ENCODE data around the gene TSSC4.
A peak's percentile ranks its signal among the peaks of the same experiment; 100 is the strongest.

The TSSC4 gene

DNA sequence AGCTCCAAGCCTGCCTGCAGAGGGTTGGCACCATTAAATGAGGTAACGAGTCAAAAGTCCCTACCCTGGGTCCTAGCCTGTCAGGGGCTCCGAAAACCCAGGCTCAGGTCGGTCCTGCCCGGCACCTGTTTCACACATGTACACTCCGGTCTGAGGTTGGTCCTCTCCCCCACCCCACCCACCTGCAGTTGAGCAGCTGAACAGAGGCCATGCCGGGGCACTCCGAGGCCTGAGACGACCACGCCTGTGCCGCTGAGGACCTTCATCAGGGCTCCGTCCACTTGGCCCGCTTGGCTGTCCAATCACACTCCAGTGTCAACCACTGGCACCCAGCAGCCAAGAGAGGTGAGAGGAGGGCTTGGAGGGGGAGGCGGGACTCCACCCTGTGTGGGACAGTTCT, 1.6 kb downstream of the TSSC4 start:
- DNase-seq, result no peak

DNA sequence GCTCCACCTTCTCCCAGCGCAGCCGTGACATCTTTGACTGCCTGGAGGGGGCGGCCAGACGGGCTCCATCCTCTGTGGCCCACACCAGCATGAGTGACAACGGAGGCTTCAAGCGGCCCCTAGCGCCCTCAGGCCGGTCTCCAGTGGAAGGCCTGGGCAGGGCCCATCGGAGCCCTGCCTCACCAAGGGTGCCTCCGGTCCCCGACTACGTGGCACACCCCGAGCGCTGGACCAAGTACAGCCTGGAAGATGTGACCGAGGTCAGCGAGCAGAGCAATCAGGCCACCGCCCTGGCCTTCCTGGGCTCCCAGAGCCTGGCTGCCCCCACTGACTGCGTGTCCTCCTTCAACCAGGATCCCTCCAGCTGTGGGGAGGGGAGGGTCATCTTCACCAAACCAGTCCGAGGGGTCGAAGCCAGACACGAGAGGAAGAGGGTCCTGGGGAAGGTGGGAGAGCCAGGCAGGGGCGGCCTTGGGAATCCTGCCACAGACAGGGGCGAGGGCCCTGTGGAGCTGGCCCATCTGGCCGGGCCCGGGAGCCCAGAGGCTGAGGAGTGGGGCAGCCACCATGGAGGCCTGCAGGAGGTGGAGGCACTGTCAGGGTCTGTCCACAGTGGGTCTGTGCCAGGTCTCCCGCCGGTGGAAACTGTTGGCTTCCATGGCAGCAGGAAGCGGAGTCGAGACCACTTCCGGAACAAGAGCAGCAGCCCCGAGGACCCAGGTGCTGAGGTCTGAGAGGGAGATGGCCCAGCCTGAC, 2.5 kb downstream of the TSSC4 start:
- DNase-seq, result no peak

DNA sequence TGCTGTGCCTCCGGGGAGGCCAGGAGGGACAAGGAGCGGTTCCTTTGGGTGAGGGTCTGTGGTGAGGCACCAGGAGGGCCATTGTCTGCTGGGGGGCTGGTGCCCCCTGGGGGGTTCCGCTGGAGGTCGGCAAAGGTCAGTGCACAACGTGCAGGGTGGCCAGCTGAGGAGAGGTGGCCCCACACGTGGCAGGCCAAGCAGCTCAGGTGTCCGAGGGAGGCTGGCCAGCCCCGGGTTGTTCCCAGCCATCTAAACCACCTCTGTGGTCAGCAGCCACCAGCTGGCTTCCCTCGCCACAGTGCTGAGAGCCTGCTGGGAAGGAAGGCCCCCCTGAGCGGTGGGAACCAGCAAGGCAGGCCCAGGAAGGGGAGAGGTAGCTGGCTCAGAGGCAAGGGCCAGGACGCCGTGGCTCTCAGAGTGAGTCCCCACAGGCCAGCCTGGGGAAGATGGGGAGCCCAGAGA, 4.2 kb downstream of the TSSC4 start:
- DNase-seq, result no peak

DNA sequence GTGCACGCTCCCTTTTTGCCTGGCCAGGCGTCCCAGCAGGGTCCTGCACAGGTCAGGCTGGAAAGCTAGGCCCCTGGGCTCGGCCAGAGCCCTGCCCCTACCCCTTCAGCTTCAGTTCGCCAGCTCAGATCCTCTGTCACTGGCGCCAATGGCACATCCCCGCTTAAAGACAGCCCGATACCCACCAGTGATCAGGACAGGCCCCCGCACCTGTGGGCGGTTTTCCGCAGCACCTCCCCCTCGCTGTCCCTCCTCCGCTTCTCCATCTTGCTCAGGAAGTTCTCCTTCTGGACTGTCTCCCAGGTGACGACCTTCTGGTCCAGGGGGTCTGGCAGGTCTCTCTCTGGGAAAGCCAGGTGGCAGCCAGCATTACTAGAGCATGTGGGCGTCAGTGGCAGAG, 5.9 kb downstream of the TSSC4 start:
- DNase-seq, result no peak

DNA sequence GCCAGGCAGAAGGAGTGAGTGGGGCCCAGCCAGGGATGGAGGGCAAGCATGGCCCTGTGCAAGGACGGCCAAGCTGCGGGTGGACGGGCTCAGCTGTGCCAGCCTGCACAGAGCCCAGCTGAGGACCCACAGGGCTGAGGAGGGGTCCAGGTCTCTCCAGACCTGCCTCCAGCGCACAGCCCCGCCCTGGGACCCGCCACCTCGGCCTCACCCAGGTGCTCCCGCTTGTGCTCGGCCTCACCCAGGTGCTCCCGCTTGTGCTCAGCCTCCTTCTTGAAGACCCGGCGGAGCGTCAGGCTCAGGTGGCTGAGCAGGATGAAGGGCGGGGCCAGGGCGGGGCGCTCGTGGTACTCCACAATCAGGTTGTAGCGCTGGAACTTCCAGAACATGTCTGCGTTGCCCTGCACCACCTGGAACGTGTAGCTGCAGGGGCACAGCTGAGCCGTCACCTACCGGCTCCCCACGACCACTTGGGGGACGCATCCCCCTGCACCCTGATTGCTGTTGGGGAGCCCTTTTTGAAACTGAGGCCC, 6.4 kb downstream of the TSSC4 start:
- no peak for DNase-seq

DNA sequence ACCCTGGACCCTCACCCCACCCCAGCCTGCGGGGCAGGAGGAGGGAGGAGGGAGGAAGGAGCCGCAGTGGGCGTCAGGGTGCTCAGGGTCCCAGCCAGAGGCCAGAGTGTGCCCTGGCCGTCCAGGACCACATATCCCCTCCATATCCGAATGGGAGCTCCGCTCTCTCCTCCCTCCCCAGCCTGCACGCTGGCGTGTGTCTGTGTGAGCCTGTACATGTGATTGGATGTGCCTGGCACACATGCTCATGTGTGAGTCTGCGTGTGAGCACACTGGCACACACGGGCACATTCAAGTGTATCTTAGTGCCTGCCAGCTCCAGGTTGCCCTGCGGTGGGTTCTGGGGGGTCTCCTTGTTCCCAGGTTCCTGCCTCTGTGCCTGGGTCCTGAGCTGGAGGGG, 8.1 kb downstream of the TSSC4 start:
- DNase-seq, result no peak

DNA sequence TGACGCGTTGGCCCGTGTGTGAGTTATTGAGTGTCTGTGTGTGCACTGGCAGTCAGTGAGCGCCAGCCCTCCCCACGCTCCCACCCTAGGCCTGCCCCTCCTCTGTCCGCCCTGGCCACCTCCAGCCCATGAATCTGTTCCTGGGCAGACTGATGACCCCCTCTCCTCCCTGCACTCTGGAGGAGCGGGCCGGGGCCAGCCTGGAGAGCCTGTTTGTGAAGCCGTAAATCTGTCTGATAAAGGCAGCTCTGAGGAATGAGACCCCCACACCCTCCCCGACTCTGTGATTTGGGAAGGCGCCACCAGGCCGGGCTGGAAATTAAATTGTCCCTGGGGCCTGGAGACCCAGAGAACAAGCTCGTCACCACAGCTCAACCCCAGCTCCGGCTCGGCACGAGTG, 8.6 kb downstream of the TSSC4 start:
- no peak for DNase-seq

DNA sequence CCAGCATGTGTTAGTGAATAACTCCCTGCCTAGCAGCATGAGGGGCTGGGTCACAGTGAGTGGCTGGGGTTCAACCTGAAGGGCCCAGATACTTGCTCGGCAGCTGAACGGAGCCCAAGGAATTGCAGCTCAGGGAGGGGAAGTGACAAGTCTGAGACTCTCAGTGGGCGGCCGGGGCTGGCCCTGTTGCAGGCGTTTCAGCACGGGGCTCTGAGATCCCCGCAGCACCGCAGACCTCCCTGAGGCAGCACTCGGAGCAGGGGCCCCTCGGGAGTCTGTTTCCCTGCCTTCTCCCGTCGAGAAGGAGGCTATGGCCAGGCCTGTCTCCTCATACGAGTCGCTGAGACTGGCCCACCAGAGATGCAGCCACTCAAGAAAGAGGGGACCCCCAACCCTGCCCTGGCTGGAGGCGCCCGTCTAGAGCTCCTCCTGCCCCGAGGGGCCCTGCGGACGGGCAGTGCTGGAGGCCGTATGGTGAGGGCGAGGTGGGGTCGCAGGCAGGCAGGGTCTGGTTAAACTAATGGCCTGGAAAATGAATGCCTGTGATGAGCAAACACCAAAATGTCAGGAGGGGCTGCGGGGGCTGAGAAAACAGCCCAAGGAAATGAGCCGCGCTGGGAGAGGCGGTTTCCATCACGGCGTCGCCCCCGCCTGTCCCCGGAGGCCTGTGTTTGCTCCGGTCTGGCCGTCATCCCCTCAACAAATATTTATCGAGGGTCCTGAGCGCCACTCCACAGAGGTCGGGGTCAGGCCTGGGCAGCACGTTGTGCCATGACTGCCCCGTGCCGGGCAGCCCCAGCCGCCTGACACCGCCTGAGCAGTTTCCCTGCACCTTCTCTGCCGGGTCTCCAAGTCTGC, 9.3 kb downstream of the TSSC4 start:
- no peak for DNase-seq

DNA sequence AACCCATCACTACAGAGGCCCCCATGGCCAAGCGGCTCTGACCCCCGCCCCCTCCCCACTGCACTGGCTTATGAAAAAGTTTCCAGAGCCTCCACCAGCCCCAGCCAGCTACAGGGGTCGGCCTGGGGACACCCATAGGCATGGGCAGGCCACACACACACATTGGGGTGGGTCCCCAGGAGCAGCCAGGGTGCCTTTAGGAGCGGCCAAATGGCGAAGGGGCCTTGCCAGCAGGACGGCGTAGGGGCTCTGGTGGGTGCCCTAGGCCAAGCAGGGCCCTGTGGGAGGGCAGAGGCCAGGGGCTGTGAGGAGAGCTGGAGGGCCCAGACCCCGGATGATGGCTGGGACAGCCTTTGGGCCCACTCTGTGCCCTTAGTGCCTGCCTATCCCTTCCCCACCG, 10.1 kb downstream of the TSSC4 start:
- DNase-seq, result no peak

DNA sequence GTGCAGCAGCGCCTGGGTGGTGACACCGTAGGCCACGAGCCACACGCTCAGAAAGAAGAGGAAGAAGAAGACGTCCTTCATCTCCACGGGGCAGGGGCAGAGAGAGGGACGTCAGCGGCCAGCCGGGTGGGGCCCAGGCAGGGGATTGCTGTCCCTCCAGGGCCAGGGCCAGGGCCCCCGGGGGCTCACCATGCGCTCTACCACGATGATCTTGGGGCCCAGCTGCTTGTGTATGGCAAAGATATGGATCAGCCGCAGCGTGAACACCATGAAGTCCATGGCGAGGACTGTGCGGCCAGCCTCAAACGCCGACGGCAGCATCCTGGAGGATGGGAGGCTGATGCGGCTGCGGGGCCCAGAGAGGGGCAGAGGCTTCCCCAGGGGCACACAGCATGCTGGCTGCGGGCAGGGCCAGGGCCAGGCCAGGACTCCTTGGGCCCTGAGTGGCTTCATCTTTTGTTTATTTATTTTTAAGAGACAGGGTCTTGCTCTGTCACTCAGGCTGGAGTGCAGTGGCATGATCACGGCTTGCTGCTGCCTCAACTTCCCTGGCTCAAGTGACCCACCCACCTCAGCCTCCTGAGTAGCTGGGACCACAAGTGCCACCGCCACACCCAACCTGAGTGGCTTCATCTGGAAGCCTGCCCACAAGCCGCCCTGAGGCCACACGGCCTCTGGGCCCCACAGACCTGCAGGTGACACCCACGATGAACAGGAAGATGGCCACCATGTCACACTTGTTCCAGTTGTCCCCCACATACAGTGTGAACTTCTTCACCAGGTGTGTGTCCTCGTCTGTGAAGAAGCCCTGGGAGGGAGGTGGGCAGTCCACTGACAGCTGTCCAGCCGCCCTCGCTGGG, 11.1 kb downstream of the TSSC4 start:
- no peak for DNase-seq

DNA sequence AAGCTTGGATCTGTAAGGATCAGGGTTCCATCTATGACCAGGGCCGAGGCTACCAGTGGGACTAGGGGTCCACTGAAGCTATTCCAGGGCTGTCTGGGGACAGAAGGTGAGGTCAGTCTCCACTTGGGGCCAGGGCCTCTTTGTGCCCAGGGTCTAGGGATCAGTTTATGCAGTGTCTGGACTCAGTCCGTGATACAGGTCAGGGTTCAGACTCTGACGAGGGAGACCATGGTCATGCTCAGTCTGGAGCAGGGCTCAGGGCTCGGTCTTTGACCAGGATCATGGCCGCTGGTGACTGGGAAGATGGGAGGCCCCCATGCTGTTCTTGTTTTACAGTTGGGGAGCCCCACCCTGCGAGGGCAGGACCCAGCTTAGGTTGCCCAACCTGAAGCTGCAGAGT, 11.8 kb downstream of the TSSC4 start:
- DNase-seq, result no peak

DNA sequence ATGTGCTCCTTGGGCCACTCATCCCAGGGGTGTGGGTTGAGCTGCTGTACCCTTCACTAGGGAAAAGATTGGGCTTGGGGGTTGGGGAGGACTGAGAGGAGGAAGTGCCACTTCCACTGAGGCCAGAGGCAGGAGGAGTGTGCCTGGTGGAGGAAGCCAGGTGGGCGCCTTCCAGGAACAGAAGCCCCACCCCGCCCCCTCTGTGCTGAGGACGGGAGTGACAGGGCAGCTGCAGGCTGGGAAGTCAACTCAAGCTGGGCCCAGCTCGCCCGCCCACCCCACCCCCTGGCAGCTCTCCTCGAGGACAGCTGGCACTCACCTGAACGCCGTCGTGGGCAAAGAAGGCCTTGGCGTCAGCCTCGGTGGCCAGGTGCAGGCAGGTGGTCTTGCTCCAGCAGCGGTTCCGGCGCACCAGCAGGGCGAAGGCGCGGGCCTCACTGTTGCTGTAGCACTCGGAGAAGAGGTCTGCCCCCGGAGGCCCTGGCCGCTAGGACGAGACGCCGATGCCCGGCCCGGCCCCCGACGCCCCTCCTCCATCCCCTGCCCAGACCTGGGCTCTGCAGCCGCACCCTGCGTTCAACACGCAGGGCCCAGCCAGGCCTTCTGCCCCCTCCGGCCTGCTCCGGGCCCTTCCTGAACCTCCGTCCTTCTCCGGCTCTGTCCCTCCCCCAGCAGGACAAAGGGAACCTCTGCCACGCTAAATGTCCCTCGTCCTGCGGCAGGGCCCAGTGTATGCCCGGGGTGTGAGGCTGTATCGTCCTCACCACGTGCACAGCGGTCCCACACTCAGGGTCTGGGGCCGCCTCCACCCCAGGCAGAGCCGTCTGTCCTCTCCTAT, 13.4 kb downstream of the TSSC4 start:
- no peak for DNase-seq

DNA sequence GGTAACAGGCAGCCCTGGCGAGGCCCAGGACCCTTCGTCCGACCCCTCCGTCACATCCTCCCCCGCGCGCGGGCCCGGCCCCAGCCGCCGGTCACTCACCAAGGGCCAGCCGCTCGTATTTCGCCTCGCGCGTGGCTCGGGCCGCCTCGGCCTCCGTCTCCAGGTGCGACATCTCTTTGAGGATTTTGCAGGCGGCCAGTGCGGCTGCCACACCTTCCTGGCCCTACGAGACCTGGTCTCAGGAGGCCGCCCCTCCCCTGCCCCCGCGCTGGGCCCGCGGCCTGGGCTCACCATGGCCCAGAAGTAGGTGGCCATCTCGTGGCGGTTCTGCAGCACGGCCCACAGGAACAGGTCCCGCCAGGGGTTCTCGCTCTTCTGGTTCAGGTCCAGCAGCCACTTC, 14.1 kb downstream of the TSSC4 start:
- no peak for DNase-seq

DNA sequence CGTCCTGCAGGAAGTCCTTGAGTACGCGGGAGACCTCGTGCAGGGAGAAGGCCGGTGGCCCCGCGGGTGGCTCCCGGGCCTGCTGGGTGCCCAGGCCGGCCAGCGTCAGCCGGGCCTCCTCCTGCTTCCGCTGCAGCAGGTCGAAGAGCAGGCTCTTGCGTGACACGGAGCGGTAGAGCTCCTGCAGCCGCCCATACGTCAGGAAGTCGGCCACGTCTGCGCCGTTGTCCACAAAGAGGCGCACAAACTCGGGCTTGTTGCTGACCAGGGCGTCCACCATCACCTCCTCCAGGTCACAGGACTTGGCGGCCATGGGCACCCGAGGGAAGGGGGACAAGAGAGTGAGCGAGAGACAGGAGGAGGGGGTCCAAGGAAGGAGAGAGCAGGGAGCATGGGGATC, 14.6 kb downstream of the TSSC4 start:
- no peak for DNase-seq

DNA sequence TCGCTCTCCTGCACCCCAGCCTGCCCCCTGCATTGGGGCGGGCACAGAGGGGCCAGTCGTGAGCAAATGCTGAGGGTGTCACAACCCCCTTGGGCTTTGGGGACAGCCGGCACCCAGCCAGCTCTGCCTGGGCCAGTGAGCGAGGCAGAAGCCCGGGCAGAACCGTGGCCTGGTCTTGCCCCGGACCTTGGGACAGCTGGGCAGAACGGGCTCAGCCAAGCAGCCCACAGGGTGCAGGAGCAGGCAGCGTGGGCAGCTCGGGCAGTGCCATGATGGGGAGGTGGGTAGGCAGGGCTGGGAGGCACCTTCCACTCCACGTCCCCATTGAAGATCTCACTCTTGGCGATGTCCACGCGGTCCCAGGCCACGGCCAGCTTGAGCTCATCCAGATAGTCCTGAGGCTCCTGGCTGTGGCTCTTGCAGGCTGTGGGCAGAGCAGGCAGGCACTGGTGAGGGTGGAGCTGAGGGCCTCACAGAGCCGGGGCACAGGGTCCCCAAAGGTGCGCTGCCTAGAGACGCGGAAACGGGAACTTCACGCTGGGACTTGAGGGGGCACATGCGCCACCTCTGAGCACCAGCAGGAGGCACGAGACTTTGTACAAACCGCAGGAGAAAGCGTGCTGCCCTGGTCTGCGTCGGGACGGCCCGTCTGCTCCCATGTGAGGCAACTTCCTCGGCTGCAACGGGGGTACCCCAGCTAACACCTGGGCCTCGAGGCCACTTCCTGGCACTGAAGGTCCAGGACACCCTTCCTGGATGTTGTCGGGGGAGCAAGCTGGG, 15.2 kb downstream of the TSSC4 start:
- no peak for DNase-seq

DNA sequence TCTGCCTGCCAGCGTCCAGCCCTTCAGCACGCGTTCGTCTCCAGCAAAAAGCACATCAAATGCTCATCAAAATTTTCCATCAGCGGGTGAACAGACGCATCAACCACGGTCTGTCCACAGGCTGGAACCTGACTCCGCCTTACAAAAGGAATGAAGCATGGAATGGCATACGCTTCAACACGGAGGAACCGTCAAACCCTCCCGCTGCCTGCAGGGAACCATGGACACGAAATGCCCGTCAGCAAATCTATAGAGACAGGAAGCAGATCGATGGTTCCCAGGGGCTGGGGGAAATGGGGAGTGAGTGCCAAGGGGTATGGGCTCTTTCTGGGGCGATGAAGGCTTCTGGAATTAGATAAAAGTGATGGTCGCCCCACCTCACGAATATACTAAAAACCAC, 16.2 kb downstream of the TSSC4 start:
- no peak for DNase-seq

DNA sequence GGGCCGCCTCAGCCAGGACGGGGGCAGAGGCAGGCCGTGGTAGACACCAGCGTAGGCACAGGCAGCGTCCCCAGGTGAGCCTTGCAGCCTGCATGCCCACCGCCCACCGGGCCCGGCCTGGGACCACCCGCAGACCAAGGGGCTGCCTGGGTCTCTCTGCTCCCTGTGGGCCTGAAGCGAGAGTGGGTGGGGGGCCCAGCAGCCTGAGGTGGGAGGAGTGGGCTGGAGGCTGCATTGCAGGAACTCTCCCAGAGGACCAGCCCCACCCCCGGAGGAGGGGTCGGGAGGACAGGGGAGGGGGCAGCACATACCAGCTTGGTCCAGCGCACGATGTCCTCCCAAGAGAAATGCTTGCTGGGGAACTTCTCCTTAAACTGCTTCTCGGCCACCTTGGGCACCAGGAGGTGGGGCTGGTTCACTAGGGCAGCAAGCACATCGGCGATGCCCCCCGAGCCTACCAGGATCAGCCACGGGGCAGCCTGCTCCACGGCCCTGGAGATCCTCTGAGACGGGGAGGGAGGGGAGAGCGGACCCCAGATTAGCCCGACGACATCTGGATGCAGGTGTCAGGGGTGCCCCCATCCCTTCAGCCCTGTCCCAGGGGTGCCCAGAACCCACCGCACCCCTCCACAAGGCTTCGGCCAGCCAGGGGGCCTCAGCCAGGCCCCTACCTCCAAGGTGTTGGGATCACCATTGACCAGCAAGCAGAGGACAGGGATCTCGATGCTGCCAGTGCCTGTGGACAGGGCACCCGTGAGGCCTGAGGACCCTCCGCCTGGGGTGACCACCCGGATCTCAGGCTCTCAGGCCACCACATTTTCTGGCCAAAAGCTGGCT, 17.5 kb downstream of the TSSC4 start:
- no peak for DNase-seq

DNA sequence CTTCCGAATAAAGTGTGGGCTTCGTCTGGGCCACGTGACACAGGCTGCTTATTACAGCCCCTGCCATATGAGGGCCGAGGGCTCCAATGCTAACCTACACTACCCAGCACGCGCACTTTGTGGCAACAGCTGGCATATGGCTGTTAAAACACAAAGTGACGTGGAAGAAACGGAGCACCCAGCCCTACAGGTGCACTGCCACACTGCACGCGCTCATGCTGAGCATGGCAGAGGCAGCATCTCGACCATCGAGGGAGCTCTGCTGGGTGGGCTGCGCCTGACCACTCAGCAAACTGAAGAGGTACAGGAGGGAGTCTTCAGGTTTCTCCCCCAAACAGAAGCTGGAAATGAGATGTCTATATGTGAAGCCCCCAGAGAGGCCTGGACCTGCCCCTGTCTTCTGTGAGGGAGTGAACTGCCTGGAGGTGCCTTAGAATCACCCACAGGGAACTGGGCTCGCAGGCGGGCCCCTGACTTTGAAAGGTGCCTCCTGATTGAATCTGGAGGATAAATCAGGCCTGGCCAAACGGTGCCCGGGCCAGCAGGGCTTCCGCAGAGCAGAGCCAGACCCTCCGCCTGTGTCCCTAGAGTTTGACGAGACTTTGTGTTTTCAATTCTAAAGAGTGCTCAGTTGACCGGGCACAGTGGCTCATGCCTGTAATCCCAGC, 18.3 kb downstream of the TSSC4 start:
- DNase-seq, result no peak

DNA sequence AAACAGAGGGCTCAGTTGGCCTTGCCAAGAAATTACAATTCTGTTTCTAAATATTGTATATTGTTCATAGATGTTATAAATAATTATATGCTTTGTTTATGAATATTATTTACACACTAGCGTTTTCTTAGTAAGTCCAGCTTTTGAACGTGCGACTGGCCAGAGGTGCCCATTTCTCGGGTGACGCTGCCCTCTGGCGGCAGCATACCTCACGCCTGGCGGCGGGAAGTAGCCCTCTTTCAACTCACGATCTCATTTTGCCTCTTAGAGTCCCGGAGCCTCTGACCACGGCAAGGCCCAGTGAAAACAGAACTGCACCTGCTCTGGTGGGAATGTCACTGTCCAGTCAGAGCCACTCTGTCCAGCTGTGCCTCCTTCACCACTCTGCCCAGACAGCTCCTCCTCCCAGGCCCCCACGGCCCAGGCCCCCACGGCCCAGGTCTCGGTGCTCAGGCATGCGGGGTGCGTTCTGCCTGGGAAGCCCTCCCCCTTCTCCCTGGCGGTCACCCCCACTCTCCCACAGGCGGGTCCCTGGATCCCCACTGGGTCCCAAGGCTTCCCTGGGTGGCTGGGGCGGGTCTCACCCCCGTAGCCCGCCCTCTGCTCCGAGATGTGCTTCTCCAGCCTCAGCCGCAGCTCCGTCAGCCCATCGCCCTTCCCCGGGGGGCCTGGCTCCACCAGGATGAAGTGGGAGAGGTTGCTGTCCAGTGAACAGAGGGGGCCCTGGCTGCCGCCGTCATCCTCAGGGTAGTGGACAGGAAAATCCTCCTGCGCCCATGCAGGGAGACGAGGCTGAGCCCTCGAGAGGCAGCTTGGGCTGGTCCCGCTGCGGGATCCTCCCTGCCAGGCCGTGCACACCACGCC, 19.3 kb downstream of the TSSC4 start:
- DNase-seq, result peak; percentile 48

Data from NCI-H446 treated with DMSO at 0.1 percent for 48 hours (cell line).